Left ventricle myocardium inferior (tissue), 1 donor: ENCODE measurements around the gene STEAP3. TPM values are rescaled to one million over a fixed set of nuclear protein-coding genes. Genes with fewer than 3 reads are reported as not detected.

Source experiments
- DNase-seq: peaks from one replicate; pipeline ENCODE4 v3.0.0-alpha.2; 2020
- H3K27ac ChIP-seq: fragments of 200-600 bp; replicated peaks from 2 replicates; pipeline ENCODE4 v1.8.0; 2021
- H3K27me3 ChIP-seq: fragments of 200-600 bp; 2 replicates; pipeline ENCODE4 v1.8.0; 2021; ENCODE audit warnings: low read depth
- H3K36me3 ChIP-seq: fragments of 200-600 bp; 2 replicates; pipeline ENCODE4 v1.8.0; 2021
- H3K4me1 ChIP-seq: fragments of 200-600 bp; 2 replicates; pipeline ENCODE4 v1.8.0; 2021
- H3K4me3 ChIP-seq: fragments of 200-600 bp; 2 replicates; pipeline ENCODE4 v1.8.0; 2021; ENCODE audit warnings: mild to moderate bottlenecking, moderate library complexity
- H3K9me3 ChIP-seq: fragments of 200-600 bp; replicated peaks from 2 replicates; pipeline ENCODE4 v1.8.0; 2021
- CTCF ChIP-seq: fragments of 200-600 bp; IDR thresholded peaks from 2 replicates; pipeline ENCODE4 v1.8.0; 2021; ENCODE audit warnings: antibody characterized with exemption, mild to moderate bottlenecking, borderline replicate concordance
- intact Hi-C: fragments of 100-400 bp; cut with micrococcal nuclease; formaldehyde crosslinking; loops from one replicate; pipeline ENCODE4 v1.11.0; 2022
- total RNA-seq: library from RNA; stranded (reverse); fragmentation: NEBNext Ultra II Directional; extraction: Animal tissue kit (Norgen Biotek cat#: 25700); gene quantifications from one replicate; pipeline ENCODE4 v1.2.1, GENCODE V29; 2021
- donor health status: DM: no; HTN: yes; CAD: no; lungs with severe emphysema.

The STEAP3 gene
- total RNA-seq, 1 donor from 2014 or later: 7.1 TPM

DNA sequence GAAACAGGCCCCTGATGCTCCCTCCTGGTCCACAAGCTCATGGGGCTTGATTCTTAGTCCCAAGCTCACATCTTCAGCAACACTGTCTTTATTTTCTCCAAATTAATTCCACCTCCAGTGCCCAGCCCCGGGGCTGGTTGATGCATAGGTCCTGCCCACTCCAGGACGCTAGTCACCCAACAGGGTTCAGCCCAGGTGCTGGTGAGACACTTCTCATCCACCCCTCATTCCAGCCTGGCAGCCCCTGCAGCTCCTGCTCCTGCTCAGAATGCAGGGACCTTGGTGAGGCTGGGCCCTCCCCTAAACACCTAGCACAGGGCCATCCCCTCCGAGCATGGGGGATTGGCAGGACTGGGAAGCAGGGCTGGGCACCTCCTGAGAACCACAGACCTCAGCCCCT lies 25.7 kb downstream of the STEAP3 start:
- H3K4me1 ChIP-seq: no peaks in the 10 kb centered on the region
- H3K36me3 ChIP-seq: peaks cover 9% of the 10 kb centered on the region
- no peaks in the 10 kb centered on the region for H3K27me3 ChIP-seq
- DNase-seq: no peak
- no peak overlapping the region for H3K4me3 ChIP-seq
- H3K27ac ChIP-seq: no peak overlapping the region
- peaks cover 6% of the 10 kb centered on the region for H3K9me3 ChIP-seq
- intact Hi-C loops: no loop called here
- TF ChIP-seq CTCF: no peak

DNA sequence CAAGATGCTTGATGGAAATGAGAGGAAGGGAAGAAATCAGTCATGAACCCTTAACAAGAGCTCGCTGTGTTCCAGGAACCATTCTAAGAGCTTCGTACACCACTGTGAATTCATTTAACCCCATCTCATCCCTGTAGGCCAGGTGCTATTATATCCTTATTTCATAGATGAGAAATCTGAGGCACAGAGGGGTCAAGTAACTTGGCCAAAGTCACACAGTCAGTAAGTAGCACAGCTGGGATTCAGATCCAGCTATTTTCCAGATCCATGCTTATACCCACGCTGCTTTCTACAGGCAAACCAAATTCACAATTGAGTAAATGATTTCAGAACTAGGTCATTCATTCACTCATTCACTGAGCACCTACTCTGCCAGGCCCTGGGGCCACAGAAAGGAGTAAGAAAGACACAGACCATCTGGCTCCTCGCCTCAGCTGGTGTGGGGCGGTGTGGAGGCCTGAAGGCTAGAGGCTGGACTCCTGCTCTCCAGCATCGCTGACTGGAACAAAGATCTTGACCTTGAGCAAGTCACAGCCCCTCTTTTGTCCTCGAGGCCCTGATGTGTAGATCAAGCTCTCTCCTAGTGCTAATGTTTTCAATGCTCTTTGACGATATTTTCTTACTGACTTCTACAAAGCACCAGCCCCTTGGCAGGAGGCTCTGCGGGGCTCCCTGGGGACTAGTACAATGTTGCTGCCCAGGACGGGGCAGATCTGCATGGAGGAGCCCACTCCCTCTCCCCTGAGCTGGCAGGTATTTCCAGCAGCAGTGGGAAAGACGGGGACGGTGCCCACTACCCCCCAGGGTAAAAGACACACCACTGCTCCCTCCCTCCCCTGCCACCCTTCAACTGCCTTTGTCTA lies 26.5 kb downstream of the STEAP3 start:
- no peak for DNase-seq
- no peak overlapping the region for H3K4me3 ChIP-seq
- H3K9me3 ChIP-seq: peaks cover 6% of the 10 kb centered on the region
- H3K27me3 ChIP-seq: no peaks in the 10 kb centered on the region
- no peak for TF ChIP-seq CTCF
- H3K4me1 ChIP-seq: no peaks in the 10 kb centered on the region
- H3K27ac ChIP-seq: no peak overlapping the region
- H3K36me3 ChIP-seq: peaks cover 9% of the 10 kb centered on the region
- intact Hi-C loops: no loop called here

DNA sequence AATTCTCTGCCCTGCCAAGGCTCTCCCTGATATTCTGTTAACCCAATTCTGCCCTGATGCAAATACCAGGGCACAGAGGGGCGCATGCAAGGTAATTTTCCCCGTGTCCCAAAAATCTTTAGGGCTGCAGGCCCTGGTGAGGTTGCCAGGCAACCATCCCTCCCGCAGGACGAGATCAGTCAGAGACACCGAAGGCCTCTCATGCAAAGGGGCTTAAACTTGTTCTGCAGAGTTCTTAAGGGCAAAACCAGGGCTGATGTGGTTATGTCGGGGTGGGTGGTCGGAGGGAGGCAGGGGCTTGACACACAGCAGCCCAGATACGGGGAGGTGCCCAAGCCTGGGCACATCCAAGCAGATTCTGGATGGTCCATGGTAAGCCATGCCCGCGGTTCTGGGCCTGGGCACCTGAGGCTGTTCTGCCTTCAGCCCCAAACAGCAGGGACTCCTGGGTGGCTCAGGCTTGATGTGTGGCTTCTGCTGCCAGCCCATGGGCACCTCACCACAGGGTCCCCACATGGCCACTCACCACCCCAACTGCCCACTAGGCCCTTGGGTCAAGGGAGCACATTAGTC lies 27.2 kb downstream of the STEAP3 start:
- no peak for DNase-seq
- Histone ChIP-seq H3K27me3 (no peaks in the 10 kb centered on the region), H3K4me1 (no peaks in the 10 kb centered on the region), H3K9me3 (peaks cover 4% of the 10 kb centered on the region), H3K4me3 (no peak overlapping the region), H3K27ac (no peak overlapping the region), H3K36me3 (peaks cover 5% of the 10 kb centered on the region)
- TF ChIP-seq CTCF: no peak
- intact Hi-C loops: no loop called here

GRCh38 chr2:119251652-119252051 lies 28.0 kb downstream of the STEAP3 start:
- Histone ChIP-seq H3K36me3 (no peaks in the 10 kb centered on the region), H3K4me1 (peaks cover 7% of the 10 kb centered on the region), H3K9me3 (no peaks in the 10 kb centered on the region), H3K27me3 (no peaks in the 10 kb centered on the region), H3K4me3 (no peak overlapping the region), H3K27ac (no peak overlapping the region)
- TF ChIP-seq CTCF: no peak
- intact Hi-C loops: no loop called here
- DNase-seq: no peak

DNA sequence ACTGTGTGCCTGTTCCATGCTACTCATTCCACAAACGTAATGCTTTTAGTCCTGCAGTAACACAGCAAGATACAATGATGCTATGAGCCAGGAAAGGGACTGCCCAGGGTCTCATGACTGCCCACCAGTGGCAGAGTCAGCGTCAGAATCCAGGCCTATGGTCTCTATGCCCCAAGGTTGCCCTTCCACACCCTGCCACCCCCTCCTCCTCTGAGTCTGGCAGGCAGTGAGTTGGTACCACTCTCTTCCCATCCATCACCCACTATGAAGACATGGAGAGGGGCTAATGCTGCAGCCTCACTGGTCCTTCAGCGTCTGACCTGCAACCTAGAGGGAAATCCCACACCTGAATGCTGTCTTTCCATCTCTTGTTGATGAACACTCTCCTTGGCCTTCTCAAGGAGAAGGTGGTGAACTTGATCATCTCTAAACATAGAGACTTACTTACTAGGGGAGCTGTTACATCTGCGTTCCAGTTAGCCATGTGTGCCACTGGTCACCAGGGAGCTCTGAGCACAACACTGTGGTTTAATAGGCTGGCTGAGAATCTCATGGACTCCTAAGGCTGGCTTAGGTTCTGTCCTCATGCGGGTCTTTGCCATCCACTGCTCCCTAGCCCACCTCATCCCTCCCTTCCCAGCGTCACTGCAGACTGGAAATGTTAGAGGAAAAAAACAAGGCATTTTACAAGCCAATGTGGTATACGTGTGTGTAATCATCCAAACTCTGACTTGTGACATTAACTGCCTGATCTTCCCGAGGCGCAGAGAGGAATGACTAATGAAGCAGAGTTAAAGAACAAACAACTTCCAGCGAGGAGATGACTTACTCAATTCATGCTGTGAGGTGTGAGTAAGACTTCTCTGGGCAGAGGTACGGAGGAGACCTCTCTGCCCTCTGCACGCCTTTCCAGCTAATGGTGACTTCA lies 28.8 kb downstream of the STEAP3 start:
- intact Hi-C loops: no loop called here
- DNase-seq: no peak
- Histone ChIP-seq H3K9me3 (no peaks in the 10 kb centered on the region), H3K4me3 (no peak overlapping the region), H3K4me1 (peaks cover 15% of the 10 kb centered on the region), H3K36me3 (no peaks in the 10 kb centered on the region), H3K27me3 (no peaks in the 10 kb centered on the region), H3K27ac (no peak overlapping the region)
- TF ChIP-seq CTCF: no peak
